Bone marrow (tissue), 2 donors: Measurements from ENCODE around the gene ZFHX2.

ENCODE experiments used
- DNase-seq, 2 donors: peaks; one replicate each; lab custom pipeline; 2025; lab: John Stamatoyannopoulos, UW

ZFHX2 gene

GRCh38 chr14:23572836-23573235 is 21.3 kb upstream of the ZFHX2 start:
- DNase-seq, result peak in 1 of 2 donors; percentile 17

DNA sequence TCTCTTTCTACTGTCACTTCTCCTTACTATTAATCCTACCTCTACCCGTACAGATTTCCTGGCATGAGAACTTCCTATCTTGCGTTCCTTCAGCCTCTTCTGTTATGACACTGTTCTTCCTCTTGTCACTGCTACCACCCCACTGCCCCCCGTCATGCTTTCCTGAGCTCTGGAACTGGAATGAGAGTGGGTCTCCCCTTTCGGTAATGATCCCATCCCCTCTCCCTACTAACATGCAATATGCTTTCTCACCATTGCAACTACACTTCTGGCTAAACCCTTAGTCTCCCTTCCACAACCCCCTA is 20.9 kb upstream of the ZFHX2 start:
- no peak for DNase-seq

DNA sequence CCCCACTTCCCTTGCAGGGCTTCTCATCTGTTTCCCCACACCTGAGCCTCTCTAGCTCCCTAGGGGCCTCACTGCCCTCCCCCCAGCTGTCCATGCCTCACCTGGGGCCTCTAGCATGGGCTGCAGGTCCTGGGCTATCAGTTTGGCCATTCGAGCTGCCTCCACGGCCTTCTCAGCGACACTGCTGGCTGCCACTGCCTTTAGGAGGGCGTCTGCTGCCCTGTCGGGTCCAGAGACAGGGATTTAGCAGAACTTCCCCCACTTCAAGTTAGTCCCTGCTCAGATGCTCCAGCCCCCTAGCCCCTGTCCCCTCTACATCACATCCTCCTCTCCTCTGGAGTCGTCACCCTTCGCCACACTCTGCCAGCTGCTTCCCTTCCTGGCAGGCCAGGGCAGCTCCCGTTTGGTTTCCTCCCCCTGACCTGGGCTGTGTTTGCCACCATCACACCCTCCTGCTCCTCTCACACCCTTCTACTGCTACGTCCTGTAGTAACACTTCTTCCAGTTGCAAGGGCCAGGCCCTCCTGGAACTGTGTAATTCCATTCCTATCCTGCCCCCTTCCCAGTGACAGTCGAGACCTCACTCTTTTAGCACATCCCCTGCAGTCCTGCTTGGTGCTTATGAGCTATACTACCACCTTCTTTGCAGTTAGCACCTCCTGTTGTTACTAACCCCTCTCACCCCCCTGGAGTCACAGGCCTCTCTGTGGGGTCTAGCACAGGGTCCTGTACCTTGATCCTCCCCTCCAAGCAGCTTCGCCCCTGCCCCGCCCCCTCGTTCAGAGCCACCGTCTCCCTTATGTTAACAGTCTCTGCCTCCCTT is 20.3 kb upstream of the ZFHX2 start:
- DNase-seq, result no peak

GRCh38 chr14:23570806-23571483 is 19.4 kb upstream of the ZFHX2 start:
- DNase-seq, result no peak

- DNase-seq, result no peak
Measured at GRCh38 chr14:23569443-23570151, 18.0 kb upstream of the ZFHX2 start.

GRCh38 chr14:23568600-23569331 is 17.2 kb upstream of the ZFHX2 start:
- no peak for DNase-seq

DNA sequence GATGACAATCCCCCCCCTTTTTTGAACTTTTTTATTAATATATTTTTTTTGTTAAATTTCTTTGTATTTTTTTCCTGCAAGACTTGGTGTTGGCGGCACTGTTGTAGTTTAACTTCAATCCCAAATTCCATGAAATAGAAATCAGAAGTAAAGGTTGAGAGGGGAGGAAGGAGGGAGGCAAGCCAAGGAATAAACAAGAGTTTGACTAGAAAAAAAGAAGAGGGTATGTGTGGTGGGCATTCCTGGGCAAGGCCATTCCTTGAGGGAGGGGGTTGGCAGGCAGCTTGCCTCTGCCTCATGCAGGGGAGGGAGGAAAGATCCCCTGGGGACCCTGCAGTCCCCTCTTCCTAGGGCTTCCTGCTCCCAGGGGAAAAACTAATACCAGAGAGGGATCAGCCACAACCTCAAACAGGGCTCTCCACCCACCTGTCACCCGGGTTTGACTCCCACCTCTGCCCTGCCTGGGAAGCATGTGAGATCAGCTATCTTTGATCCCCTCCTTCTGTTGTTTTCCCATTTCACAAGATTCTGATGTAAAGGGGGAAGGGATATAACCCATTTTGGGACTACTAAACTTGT is 16.5 kb upstream of the ZFHX2 start:
- DNase-seq, result no peak

DNA sequence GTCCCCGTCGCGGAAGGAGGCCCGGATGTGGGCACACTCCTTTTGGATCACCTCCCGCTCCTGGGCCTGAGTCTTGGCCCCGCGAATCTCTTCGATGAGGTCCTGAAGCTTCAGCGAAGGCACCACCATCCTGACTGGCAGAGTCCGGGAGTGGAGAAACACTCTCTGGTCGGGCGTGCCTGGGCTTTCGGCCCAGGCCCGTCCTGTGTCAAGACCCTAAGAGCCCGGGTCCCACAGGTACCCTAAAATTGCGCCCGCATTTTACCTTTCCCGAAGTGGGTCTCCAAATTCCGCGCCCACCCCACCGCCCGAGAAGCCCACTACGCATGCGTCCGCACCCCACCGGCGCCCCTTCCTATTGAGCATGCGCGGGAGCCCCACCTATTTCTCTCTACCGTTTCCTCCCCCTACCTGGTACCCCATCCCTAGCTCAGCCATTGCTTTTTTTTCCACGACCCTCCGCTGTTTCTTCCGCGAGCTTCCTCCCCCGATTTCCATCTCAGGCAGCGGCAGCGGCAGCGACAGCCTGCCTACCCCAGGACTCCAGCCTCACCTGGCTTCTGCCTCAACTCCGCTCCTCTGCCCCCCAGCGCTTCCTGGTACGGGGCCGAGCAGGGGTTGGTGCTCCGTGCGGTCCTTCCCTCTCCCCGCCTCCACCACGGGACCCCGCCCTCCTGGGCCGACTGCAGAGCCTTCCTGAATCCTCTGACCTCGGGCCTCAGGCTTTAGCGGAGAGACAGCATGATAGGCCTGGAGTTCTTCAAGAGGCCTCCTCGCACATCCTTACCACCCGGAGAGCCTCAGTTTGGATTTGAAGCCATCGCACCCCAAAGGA is 15.8 kb upstream of the ZFHX2 start, which contains the start of gene AP1G2:
AP1G2 (minus strand) TSS at position 606 of the 835 bp plus-strand sequence; CDS start at position 129, 477 bp downstream.
- peak; percentile 50 to 75 for DNase-seq

GRCh38 chr14:23566778-23567185 is 15.2 kb upstream of the ZFHX2 start:
- DNase-seq, result no peak

GRCh38 chr14:23566112-23566777 is 14.7 kb upstream of the ZFHX2 start:
- DNase-seq, result no peak

DNA sequence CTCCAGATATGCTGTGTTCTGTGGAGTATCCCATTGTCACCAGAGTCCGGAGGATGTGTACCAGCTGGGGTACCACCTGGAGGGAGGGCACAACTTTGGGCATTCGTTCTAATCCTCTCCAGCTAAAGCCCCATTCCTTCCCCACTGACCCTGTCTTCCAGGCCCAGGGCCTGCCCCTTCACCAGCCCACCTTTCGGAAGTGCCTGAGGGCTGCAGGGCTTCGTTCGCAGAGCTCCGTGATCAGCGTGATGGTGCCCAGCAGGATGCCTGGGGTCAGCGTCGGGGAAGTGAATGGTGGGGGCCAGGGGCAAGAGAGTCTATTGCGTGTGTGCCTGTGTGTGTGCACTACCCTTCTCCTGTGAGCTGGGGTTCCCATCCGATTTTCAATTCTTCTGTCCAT is 14.1 kb upstream of the ZFHX2 start:
- DNase-seq, result no peak

DNA sequence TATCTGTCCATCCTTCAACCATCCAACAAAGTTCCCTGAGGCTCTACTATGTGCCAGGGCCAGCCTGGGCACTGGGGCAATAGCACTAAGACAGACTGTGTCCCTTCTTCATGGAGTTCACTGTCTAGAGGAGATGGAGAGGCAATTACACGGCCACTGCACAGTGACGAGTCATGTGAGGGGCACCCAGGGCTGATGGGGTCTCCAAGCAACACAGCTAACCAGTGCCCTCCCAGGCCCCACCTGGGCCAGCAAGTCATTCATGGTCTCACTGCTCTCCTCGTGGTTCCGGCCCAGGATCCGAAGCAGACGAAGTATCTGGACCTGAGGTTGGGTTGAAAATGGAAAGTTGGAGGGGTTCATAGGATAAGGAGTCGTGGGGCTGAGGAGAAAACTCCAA is 13.3 kb upstream of the ZFHX2 start:
- DNase-seq, result no peak

DNA sequence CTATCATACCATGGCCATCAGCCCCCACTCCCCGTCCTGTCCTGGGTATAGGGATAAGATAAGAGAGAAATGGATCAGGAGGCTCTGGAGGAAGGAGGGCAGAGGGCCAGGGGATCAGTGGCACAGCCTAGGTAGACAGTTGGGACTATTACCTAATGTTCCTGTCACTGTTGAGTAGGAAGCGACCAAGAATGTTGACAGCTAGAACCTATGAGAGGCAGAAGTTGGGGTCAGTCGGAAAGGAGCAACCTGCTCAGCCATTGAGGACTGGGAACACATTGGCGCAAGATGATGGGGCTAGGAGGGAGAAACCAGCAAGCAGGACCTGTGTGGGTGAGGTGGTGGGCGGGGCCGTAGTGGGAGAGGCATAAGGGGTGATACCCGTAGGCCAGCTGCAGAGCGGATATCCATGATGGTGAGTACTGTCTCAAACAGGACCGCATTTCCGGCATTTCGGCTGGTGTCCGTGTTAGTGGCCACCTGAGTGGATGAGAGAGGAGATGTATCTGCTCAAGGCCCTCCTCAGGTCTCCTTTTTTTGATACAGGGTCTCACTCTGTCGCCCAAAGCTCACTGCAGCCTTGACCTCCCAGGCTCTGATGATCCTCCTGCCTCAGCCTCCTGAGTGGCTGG is 12.7 kb upstream of the ZFHX2 start:
- no peak for DNase-seq

- DNase-seq, result no peak
Measured at GRCh38 chr14:23563473-23564180, 12.1 kb upstream of the ZFHX2 start.

GRCh38 chr14:23562822-23563472 is 11.4 kb upstream of the ZFHX2 start:
- peak in 1 of 2 donors; percentile 62 for DNase-seq

DNA sequence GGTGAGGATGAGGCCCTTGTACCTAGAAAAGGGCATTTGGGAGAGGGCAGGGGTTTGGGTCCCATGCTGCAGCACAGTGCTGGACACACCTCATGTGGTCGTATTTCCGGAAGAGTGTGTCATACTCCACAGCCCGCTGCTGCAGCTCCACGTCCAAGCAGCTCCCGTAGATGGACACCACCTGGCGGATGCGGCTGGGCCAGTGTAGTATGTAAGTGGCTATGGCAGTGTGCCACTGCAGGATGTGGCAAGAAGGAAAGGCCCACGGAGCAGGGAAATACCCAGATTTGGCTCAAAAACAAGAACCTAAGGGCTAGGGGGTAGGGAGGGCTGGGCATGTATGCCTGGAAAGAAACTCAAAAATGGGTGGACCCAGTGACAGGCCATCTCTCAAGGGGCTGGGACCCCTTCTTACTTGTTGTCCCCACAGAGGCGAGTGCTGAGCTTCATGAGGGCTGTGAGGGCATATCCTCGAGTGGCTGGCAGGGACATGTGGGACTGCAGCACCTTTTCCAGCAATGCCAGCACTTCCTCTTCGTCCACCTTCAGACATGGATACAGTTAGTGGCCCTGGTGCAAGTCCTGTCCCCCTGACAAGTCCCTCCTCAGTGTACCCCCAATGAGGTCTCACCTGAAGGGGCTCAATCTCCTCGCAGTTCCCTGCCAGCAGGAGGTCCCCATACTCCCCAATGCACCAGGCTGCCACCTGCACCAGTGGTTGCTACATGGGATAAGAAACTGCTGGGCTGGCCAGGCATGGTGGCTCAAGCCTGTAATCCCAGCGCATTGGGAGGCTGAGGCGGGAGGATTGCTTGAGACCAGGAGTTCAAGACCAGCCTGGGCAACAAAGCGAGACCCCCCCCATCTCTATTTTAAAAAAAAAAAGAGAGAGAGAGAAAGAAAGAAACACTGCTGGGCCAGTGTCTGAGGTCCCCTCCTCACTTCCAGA is 10.6 kb upstream of the ZFHX2 start:
- no peak for DNase-seq

- DNase-seq, result no peak
Measured at GRCh38 chr14:23561259-23561658, 9.7 kb upstream of the ZFHX2 start.
